GM23338 (cell line): ENCODE measurements around the gene RPL10A.

Experiments
- CREB1 ChIP-seq: fragments of 250-450 bp; sonication (Bioruptor Pico); IDR thresholded peaks from 2 replicates; pipeline ENCODE4 v1.5.0; 2020; ENCODE audit warnings: low read depth, mild to moderate bottlenecking, moderate library complexity
- EZH2 ChIP-seq: fragments of 200-600 bp; sonication (generic); IDR thresholded peaks from one replicate; pipeline ENCODE4 v1.8.0; 2017; ENCODE audit warnings: antibody characterized with exemption, mild to moderate bottlenecking, low read depth; ENCODE audit not compliant: unreplicated experiment
- EZH2phosphoT487 ChIP-seq: fragments of 200-600 bp; sonication (generic); IDR thresholded peaks from one replicate; pipeline ENCODE4 v1.8.1; 2018; ENCODE audit warnings: antibody characterized with exemption; ENCODE audit not compliant: unreplicated experiment
- NANOG ChIP-seq: IDR thresholded peaks from 2 replicates; pipeline ENCODE4 v1.6.1; 2016; ENCODE audit warnings: antibody characterized with exemption, borderline replicate concordance
- POLR2AphosphoS5 ChIP-seq: IDR thresholded peaks from 2 replicates; pipeline ENCODE4 v1.6.1; 2016; ENCODE audit warnings: antibody characterized with exemption, low read depth
- ZNF114 ChIP-seq: fragments of 250-450 bp; sonication (Bioruptor Pico); IDR thresholded peaks from 2 replicates; pipeline ENCODE4 v1.5.0; 2020; ENCODE audit warnings: mild to moderate bottlenecking, moderate library complexity
- TF ChIP-seq, protein P1 (sequence below), 2 experiments: fragments of 200-600 bp in 1 of 2; sonication (generic) in 1 of 2; conservative IDR thresholded peaks; 2 replicates each; pipeline versions ENCODE4 v1.5.1 to v1.6.1; 2016 to 2017; ENCODE audit warnings: antibody characterized with exemption in 2 of 2, low read depth in 2 of 2, mild to moderate bottlenecking in 2 of 2, moderate library complexity in 1 of 2
- TF ChIP-seq, protein P2 (sequence below): IDR thresholded peaks from one replicate; pipeline ENCODE4 v1.6.1; 2018; ENCODE audit warnings: antibody characterized with exemption; ENCODE audit not compliant: unreplicated experiment

DNA sequence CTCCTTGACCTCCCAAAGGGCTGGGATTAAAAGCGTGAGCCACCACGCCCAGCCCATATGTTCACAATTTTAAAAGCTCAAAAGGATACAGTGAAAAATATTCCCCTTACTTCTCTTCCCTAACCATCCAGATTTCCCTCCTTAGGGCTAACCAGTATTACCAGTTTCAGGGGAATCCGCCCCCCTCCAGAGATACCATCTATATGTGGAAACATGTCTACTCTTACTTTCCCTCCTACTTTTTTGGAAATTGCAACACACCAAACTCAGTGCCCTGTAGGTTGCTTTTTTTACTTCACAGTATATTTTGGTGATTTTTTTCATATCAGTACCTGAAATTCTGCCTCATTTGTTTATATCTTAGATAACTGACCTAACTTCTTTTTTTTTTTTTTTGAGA is 6.9 kb upstream of the RPL10A start:
- TF ChIP-seq, protein P1, sequence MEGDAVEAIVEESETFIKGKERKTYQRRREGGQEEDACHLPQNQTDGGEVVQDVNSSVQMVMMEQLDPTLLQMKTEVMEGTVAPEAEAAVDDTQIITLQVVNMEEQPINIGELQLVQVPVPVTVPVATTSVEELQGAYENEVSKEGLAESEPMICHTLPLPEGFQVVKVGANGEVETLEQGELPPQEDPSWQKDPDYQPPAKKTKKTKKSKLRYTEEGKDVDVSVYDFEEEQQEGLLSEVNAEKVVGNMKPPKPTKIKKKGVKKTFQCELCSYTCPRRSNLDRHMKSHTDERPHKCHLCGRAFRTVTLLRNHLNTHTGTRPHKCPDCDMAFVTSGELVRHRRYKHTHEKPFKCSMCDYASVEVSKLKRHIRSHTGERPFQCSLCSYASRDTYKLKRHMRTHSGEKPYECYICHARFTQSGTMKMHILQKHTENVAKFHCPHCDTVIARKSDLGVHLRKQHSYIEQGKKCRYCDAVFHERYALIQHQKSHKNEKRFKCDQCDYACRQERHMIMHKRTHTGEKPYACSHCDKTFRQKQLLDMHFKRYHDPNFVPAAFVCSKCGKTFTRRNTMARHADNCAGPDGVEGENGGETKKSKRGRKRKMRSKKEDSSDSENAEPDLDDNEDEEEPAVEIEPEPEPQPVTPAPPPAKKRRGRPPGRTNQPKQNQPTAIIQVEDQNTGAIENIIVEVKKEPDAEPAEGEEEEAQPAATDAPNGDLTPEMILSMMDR (conservative IDR thresholded peaks at IDR 0.05; ENCODE audit: low read depth in 2 of 2): no peak
- TF ChIP-seq POLR2AphosphoS5 (no peak), EZH2 (no peak), CREB1 (CRISPR knock-in tag) (no peak), EZH2phosphoT487 (no peak), NANOG (no peak), ZNF114 (CRISPR knock-in tag) (no peak)
- TF ChIP-seq, protein P2, sequence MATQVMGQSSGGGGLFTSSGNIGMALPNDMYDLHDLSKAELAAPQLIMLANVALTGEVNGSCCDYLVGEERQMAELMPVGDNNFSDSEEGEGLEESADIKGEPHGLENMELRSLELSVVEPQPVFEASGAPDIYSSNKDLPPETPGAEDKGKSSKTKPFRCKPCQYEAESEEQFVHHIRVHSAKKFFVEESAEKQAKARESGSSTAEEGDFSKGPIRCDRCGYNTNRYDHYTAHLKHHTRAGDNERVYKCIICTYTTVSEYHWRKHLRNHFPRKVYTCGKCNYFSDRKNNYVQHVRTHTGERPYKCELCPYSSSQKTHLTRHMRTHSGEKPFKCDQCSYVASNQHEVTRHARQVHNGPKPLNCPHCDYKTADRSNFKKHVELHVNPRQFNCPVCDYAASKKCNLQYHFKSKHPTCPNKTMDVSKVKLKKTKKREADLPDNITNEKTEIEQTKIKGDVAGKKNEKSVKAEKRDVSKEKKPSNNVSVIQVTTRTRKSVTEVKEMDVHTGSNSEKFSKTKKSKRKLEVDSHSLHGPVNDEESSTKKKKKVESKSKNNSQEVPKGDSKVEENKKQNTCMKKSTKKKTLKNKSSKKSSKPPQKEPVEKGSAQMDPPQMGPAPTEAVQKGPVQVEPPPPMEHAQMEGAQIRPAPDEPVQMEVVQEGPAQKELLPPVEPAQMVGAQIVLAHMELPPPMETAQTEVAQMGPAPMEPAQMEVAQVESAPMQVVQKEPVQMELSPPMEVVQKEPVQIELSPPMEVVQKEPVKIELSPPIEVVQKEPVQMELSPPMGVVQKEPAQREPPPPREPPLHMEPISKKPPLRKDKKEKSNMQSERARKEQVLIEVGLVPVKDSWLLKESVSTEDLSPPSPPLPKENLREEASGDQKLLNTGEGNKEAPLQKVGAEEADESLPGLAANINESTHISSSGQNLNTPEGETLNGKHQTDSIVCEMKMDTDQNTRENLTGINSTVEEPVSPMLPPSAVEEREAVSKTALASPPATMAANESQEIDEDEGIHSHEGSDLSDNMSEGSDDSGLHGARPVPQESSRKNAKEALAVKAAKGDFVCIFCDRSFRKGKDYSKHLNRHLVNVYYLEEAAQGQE: no peak
